K562 (cell line): Measurements from ENCODE around the gene ZSCAN12. TPM values are rescaled to one million over a fixed set of nuclear protein-coding genes. Genes with fewer than 3 reads are reported as not detected.

Experiments
- BACH1 ChIP-seq: fragments of 200-800 bp; sonication (Bioruptor generic); IDR thresholded peaks from 2 replicates; pipeline ENCODE4 v1.6.1; 2016; ENCODE audit warnings: missing genetic modification characterization, missing compliant biosample characterization
- BDP1 ChIP-seq: IDR thresholded peaks from 3 replicates; pipeline ENCODE4 v1.6.1; 2011; ENCODE audit not compliant: insufficient read length, insufficient read depth
- BRD4 ChIP-seq: fragments of 200-600 bp; sonication (generic); IDR thresholded peaks from 2 replicates; pipeline ENCODE4 v1.6.1; 2017; ENCODE audit warnings: inconsistent platforms
- CBX1 ChIP-seq: sonication (generic); IDR thresholded peaks from 2 replicates; pipeline ENCODE4 v1.6.1; 2016; ENCODE audit warnings: antibody characterized with exemption, low read depth, mild to moderate bottlenecking
- HDAC3 ChIP-seq: fragments of 450-650 bp; IDR thresholded peaks from 2 replicates; pipeline ENCODE4 v1.6.1; 2018; ENCODE audit warnings: borderline replicate concordance, mild to moderate bottlenecking, moderate library complexity; ENCODE audit not compliant: partially characterized antibody
- HNRNPL ChIP-seq: fragments of 200-400 bp; formaldehyde crosslinking; IDR thresholded peaks from 2 replicates; pipeline ENCODE4 v1.6.1; 2017; ENCODE audit warnings: low read depth, mild to moderate bottlenecking, low read length
- IRF1 ChIP-seq: sonication (generic); formaldehyde crosslinking; IDR thresholded peaks from 2 replicates; pipeline ENCODE4 v1.8.0; 2022; ENCODE audit warnings: missing genetic modification reagents, mild to moderate bottlenecking, borderline replicate concordance
- MAZ ChIP-seq, 2 experiments: fragments of 450-650 bp in 1 of 2; sonication (generic) in 1 of 2; formaldehyde crosslinking; IDR thresholded peaks in 1 of 2; conservative IDR thresholded peaks in 1 of 2; 2 replicates each; pipeline versions ENCODE4 v1.4.0 to v1.5.0; 2020; ENCODE audit warnings: mild to moderate bottlenecking in 1 of 2, missing genetic modification reagents in 1 of 2
- MCM3 ChIP-seq: fragments of 450-650 bp; IDR thresholded peaks from 2 replicates; pipeline ENCODE4 v1.6.1; 2016
- MYBL2 ChIP-seq, 2 experiments: fragments of 450-650 bp in 1 of 2; sonication (generic) in 1 of 2; formaldehyde crosslinking in 1 of 2; IDR thresholded peaks; 2 replicates each; pipeline versions ENCODE4 v1.6.1 to v1.8.1; 2017 to 2022; ENCODE audit warnings: borderline replicate concordance in 1 of 2, inconsistent platforms in 1 of 2, low read depth in 1 of 2, mild to moderate bottlenecking in 1 of 2, missing genetic modification reagents in 1 of 2, moderate library complexity in 1 of 2
- NONO ChIP-seq, 2 experiments: fragments of 200-400 bp in 1 of 2; fragments of 450-650 bp in 1 of 2; formaldehyde crosslinking in 1 of 2; IDR thresholded peaks; 2 replicates each; pipeline ENCODE4 v1.6.1; 2017; ENCODE audit warnings: low read depth in 2 of 2, mild to moderate bottlenecking in 2 of 2, moderate library complexity in 2 of 2, low read length in 1 of 2
- POLR2AphosphoS2 ChIP-seq: IDR thresholded peaks from 2 replicates; pipeline ENCODE4 v1.6.1; 2012; ENCODE audit warnings: low read length, improper control_type of control experiment
- PRPF4 ChIP-seq: fragments of 200-400 bp; formaldehyde crosslinking; IDR thresholded peaks from one replicate; pipeline ENCODE4 v1.6.1; 2017; ENCODE audit warnings: low read length, low read depth, mild to moderate bottlenecking; ENCODE audit not compliant: insufficient read depth, poor library complexity, severe bottlenecking
- RCOR1 ChIP-seq, 2 experiments: IDR thresholded peaks; 2 replicates each; pipeline ENCODE4 v1.6.1; 2012; ENCODE audit warnings: low read depth in 2 of 2, low read length in 2 of 2, borderline replicate concordance in 1 of 2, improper control_type of control experiment in 1 of 2
- SMARCE1 ChIP-seq: fragments of 450-650 bp; IDR thresholded peaks from 2 replicates; pipeline ENCODE4 v1.7.1; 2016; ENCODE audit warnings: mild to moderate bottlenecking
- TFAP4 ChIP-seq: sonication (generic); formaldehyde crosslinking; IDR thresholded peaks from 2 replicates; pipeline ENCODE4 v1.8.0; 2022; ENCODE audit warnings: missing genetic modification reagents, mild to moderate bottlenecking, moderate library complexity, borderline replicate concordance
- THRA ChIP-seq: fragments of 450-650 bp; IDR thresholded peaks from 2 replicates; pipeline ENCODE4 v1.6.1; 2017; ENCODE audit warnings: mild to moderate bottlenecking, moderate library complexity
- TRIM28 ChIP-seq: fragments of 450-650 bp; IDR thresholded peaks from 2 replicates; pipeline ENCODE4 v1.6.1; 2017
- UBTF ChIP-seq, 2 experiments: IDR thresholded peaks; 2 replicates each; pipeline ENCODE4 v1.6.1; 2012; ENCODE audit warnings: improper control_type of control experiment in 2 of 2, low read depth in 2 of 2, low read length in 2 of 2, borderline replicate concordance in 1 of 2
- ZEB2 ChIP-seq: fragments of 450-650 bp; IDR thresholded peaks from 2 replicates; pipeline ENCODE4 v1.6.1; 2016
- ZNF280B ChIP-seq: fragments of 250-450 bp; sonication (Bioruptor Pico); IDR thresholded peaks from 2 replicates; pipeline ENCODE4 v1.5.1; 2021; ENCODE audit warnings: mild to moderate bottlenecking
- ZNF444 ChIP-seq: fragments of 250-450 bp; sonication (Bioruptor Pico); IDR thresholded peaks from 2 replicates; pipeline ENCODE4 v1.4.0; 2020; ENCODE audit warnings: mild to moderate bottlenecking, moderate library complexity
- polyA plus RNA-seq, 8 experiments: library from polyadenylated mRNA; depleted of rRNA in 4 of 8; stranded (reverse) in 5 of 8; unstranded in 3 of 8; fragments of >200 nt; fragmentation: Nextera tagmentation in 2 of 8; fragmentation: Illumina TruSeq in 1 of 8; extraction: Ambion mirVana in 2 of 8; extraction: Trizol in 1 of 8; gene quantifications; 2 replicates each; pipeline versions ENCODE4 v1.2.1 to v1.2.3, GENCODE V29; 2011 to 2014; ENCODE audit warnings: inconsistent platforms in 1 of 8, missing spikeins in 1 of 8
- total RNA-seq, 7 experiments: library from RNA; depleted of rRNA in 6 of 7; stranded (reverse); fragments of >200 nt in 6 of 7; fragmentation: Illumina TruSeq in 2 of 7; extraction: Trizol in 2 of 7; gene quantifications; 2 replicates each; pipeline versions ENCODE4 v1.2.1 to v1.2.3, GENCODE V29; 2011 to 2021; ENCODE audit warnings: low replicate concordance in 1 of 7

ZSCAN12 gene
- total and polyA plus RNA-seq, 9 of the 15 experiments (the other 6 are each of a cell fraction or from before 2014, with no cell fraction given): 2.5 to 19.6 (median 12.5) TPM

GRCh38 chr6:28357036-28357435, 42.5 kb downstream of the ZSCAN12 start (continued):
- TF ChIP-seq SMARCE1: peak; percentile 13; the same call in 1 of the 2 replicates
- no peak for TF ChIP-seq UBTF (IDR thresholded peaks at IDR 0.05; ENCODE audit: borderline replicate concordance in 1 of 2, low read depth in 2 of 2, low read length in 2 of 2)
- no peak for TF ChIP-seq TRIM28
- no peak for TF ChIP-seq MYBL2 (IDR thresholded peaks at IDR 0.05; ENCODE audit: low read depth)
- TF ChIP-seq MYBL2 (CRISPR knock-in tag; IDR thresholded peaks at IDR 0.05; ENCODE audit: borderline replicate concordance): no peak
- no peak for TF ChIP-seq TFAP4 (CRISPR knock-in tag)
- TF ChIP-seq PRPF4: no peak
- TF ChIP-seq HNRNPL: no peak
- TF ChIP-seq ZEB2: peak; percentile 69
- no peak for TF ChIP-seq BRD4
- TF ChIP-seq MCM3: no peak
- no peak for TF ChIP-seq CBX1
- TF ChIP-seq THRA: no peak
- no peak; a peak in 1 of 4 replicates for TF ChIP-seq MAZ (CRISPR knock-in tag; conservative IDR thresholded peaks at IDR 0.05 in 1 of 2, IDR thresholded peaks at IDR 0.05 in 1 of 2)
- peak; percentile 91 for TF ChIP-seq BACH1 (tag)
- TF ChIP-seq BDP1: no peak
- TF ChIP-seq ZNF280B (CRISPR knock-in tag): no peak
- TF ChIP-seq RCOR1 (IDR thresholded peaks at IDR 0.05; ENCODE audit: borderline replicate concordance in 1 of 2, low read depth in 2 of 2, low read length in 2 of 2): no peak
- no peak for TF ChIP-seq ZNF444
- no peak for TF ChIP-seq IRF1
- no peak for TF ChIP-seq POLR2AphosphoS2
- no peak for TF ChIP-seq NONO (IDR thresholded peaks at IDR 0.05; ENCODE audit: low read depth in 2 of 2, low read length in 1 of 2)
- TF ChIP-seq HDAC3: no peak
